HL-60 (cell line): ENCODE measurements around the gene HMCN2.

ENCODE experiments used
- DNase-seq, 2 experiments: peaks; one replicate each; pipeline ENCODE4 v3.0.0-alpha.2; 2010 to 2020; ENCODE audit warnings: low read depth in 1 of 2, low spot score in 1 of 2
- H3K27ac ChIP-seq: fragments of 250-450 bp; sonication (Bioruptor Pico); replicated peaks from 2 replicates; pipeline ENCODE4 v1.5.1; 2020; ENCODE audit warnings: mild to moderate bottlenecking, moderate library complexity
- H3K27me3 ChIP-seq: fragments of 250-450 bp; sonication (Bioruptor Pico); 2 replicates; pipeline ENCODE4 v1.5.1; 2021; ENCODE audit warnings: mild to moderate bottlenecking, moderate library complexity; ENCODE audit not compliant: insufficient read depth, poor library complexity, severe bottlenecking
- H3K4me3 ChIP-seq: replicated peaks from 2 replicates; pipeline ENCODE4 v1.5.1; 2011; ENCODE audit warnings: mild to moderate bottlenecking, control low read depth, low read length; ENCODE audit not compliant: insufficient read depth
- CTCF ChIP-seq: IDR thresholded peaks from one replicate; pipeline ENCODE4 v1.5.1; 2011; ENCODE audit warnings: low read length, control low read depth, inconsistent platforms; ENCODE audit not compliant: insufficient read depth
- GABPA ChIP-seq: IDR thresholded peaks from 2 replicates; pipeline ENCODE4 v1.6.1; 2012; ENCODE audit warnings: low read depth
- POLR2AphosphoS5 ChIP-seq: IDR thresholded peaks from 2 replicates; pipeline ENCODE4 v1.6.1; 2012; ENCODE audit warnings: low read depth
- REST ChIP-seq: IDR thresholded peaks from 2 replicates; pipeline ENCODE4 v1.6.1; 2012; ENCODE audit warnings: low read depth; ENCODE audit not compliant: insufficient replicate concordance
- SPI1 ChIP-seq: IDR thresholded peaks from 2 replicates; pipeline ENCODE4 v1.6.1; 2012; ENCODE audit warnings: low read depth, mild to moderate bottlenecking, borderline replicate concordance

HMCN2 gene

GRCh38 chr9:130365323-130365721 is 99.8 kb downstream of the HMCN2 start:
- Histone ChIP-seq H3K27me3 (no peaks in the 10 kb centered on the region), H3K4me3 (no peak overlapping the region), H3K27ac (no peak overlapping the region)
- TF ChIP-seq POLR2AphosphoS5 (no peak), CTCF (no peak), REST (no peak), GABPA (no peak), SPI1 (no peak)
- no peak for DNase-seq

- no peak for TF ChIP-seq REST
- no peak for TF ChIP-seq GABPA
- no peak for TF ChIP-seq SPI1
- TF ChIP-seq POLR2AphosphoS5: no peak
- TF ChIP-seq CTCF: no peak
- no peaks in the 10 kb centered on the region for H3K27me3 ChIP-seq
- no peak for DNase-seq
- no peak overlapping the region for H3K27ac ChIP-seq
- H3K4me3 ChIP-seq: no peak overlapping the region
Measured at GRCh38 chr9:130366072-130366471, 100.5 kb downstream of the HMCN2 start.

GRCh38 chr9:130366888-130367550 is 101.5 kb downstream of the HMCN2 start:
- Histone ChIP-seq H3K4me3 (no peak overlapping the region), H3K27ac (no peak overlapping the region), H3K27me3 (no peaks in the 10 kb centered on the region)
- no peak for DNase-seq
- no peak for TF ChIP-seq GABPA
- TF ChIP-seq CTCF: no peak
- no peak for TF ChIP-seq POLR2AphosphoS5
- no peak for TF ChIP-seq REST
- no peak for TF ChIP-seq SPI1
